HepG2 (cell line): ENCODE measurements around the gene ALB. TPM values are rescaled to one million over a fixed set of nuclear protein-coding genes. Genes with fewer than 3 reads are reported as not detected.

Experiments used
- ARID2 ChIP-seq: sonication (generic); formaldehyde crosslinking; IDR thresholded peaks from 2 replicates; pipeline ENCODE4 v1.8.1; 2022; ENCODE audit warnings: mild to moderate bottlenecking, missing genetic modification reagents, borderline replicate concordance
- ELF4 ChIP-seq: sonication (generic); formaldehyde crosslinking; IDR thresholded peaks from 2 replicates; pipeline ENCODE4 v1.5.0; 2020; ENCODE audit warnings: missing genetic modification reagents, mild to moderate bottlenecking, moderate library complexity, borderline replicate concordance
- HNF4A ChIP-seq: sonication (generic); formaldehyde crosslinking; IDR thresholded peaks from 2 replicates; pipeline ENCODE4 v1.4.0; 2020; ENCODE audit warnings: missing genetic modification reagents
- KDM1A ChIP-seq: IDR thresholded peaks from 2 replicates; pipeline ENCODE4 v1.6.1; 2016; ENCODE audit warnings: missing compliant biosample characterization
- MLLT10 ChIP-seq: sonication (generic); formaldehyde crosslinking; IDR thresholded peaks from 2 replicates; pipeline ENCODE4 v1.4.0; 2020; ENCODE audit warnings: missing genetic modification reagents
- NFIB ChIP-seq: sonication (generic); formaldehyde crosslinking; IDR thresholded peaks from 2 replicates; pipeline ENCODE4 v1.9.0; 2021; ENCODE audit warnings: missing genetic modification reagents, mild to moderate bottlenecking, borderline replicate concordance
- PAF1 ChIP-seq: IDR thresholded peaks from 2 replicates; pipeline ENCODE4 v1.6.1; 2016; ENCODE audit warnings: missing genetic modification reagents, missing compliant biosample characterization
- PITX1 ChIP-seq: sonication (generic); formaldehyde crosslinking; IDR thresholded peaks from 2 replicates; pipeline ENCODE4 v1.5.1; 2020; ENCODE audit warnings: mild to moderate bottlenecking, missing genetic modification reagents
- PPARG ChIP-seq: conservative IDR thresholded peaks from 2 replicates; pipeline ENCODE4 v1.6.1; 2016; ENCODE audit warnings: missing biosample characterization, missing genetic modification reagents
- SRSF1 ChIP-seq: fragments of 200-400 bp; formaldehyde crosslinking; optimal IDR thresholded peaks from 2 replicates; pipeline ENCODE3; 2017; ENCODE audit warnings: mild to moderate bottlenecking, low read depth, low read length, moderate library complexity
- SUZ12 ChIP-seq: fragments of 150-350 bp; IDR thresholded peaks from 2 replicates; pipeline ENCODE4 v1.6.1; 2014; ENCODE audit warnings: low read depth, low read length
- ZFP1 ChIP-seq: IDR thresholded peaks from 2 replicates; pipeline ENCODE4 v1.6.1; 2016
- ZNF234 ChIP-seq: sonication (generic); formaldehyde crosslinking; conservative IDR thresholded peaks from 2 replicates; pipeline ENCODE4 v1.5.1; 2020; ENCODE audit warnings: mild to moderate bottlenecking, missing genetic modification reagents
- ZNF337 ChIP-seq: sonication (generic); formaldehyde crosslinking; IDR thresholded peaks from 2 replicates; pipeline ENCODE4 v1.5.1; 2020; ENCODE audit warnings: missing genetic modification reagents, low read depth, mild to moderate bottlenecking, borderline replicate concordance
- ZNF33A ChIP-seq: sonication (generic); formaldehyde crosslinking; IDR thresholded peaks from 2 replicates; pipeline ENCODE4 v1.5.1; 2020; ENCODE audit warnings: missing genetic modification reagents, mild to moderate bottlenecking, moderate library complexity, borderline replicate concordance
- ZNF547 ChIP-seq: sonication (generic); formaldehyde crosslinking; IDR thresholded peaks from 2 replicates; pipeline ENCODE4 v1.5.1; 2020; ENCODE audit warnings: mild to moderate bottlenecking, missing genetic modification reagents
- ZNF614 ChIP-seq: IDR thresholded peaks from 2 replicates; pipeline ENCODE4 v1.6.1; 2018; ENCODE audit warnings: missing biosample characterization, missing genetic modification reagents, inconsistent platforms, borderline replicate concordance
- ZNF75D ChIP-seq: sonication (generic); formaldehyde crosslinking; IDR thresholded peaks from 2 replicates; pipeline ENCODE4 v1.8.1; 2023; ENCODE audit warnings: missing genetic modification reagents, mild to moderate bottlenecking, borderline replicate concordance
- polyA plus RNA-seq, 8 experiments: library from polyadenylated mRNA; depleted of rRNA in 3 of 8; stranded (reverse) in 7 of 8; unstranded in 1 of 8; fragments of >200 nt; fragmentation: Illumina TruSeq in 4 of 8; extraction: Trizol in 4 of 8; gene quantifications; 2 replicates each; pipeline versions ENCODE4 v1.2.1 to v1.2.3, GENCODE V29; 2011 to 2016; ENCODE audit warnings: low read depth in 4 of 8, missing spikeins in 1 of 8, mixed read lengths in 1 of 8; ENCODE audit not compliant: insufficient read depth in 1 of 8
- total RNA-seq, 5 experiments: library from RNA; depleted of rRNA; stranded (reverse); fragments of >200 nt; fragmentation: Illumina TruSeq; extraction: Trizol; gene quantifications; 2 replicates each; pipeline ENCODE4 v1.2.3, GENCODE V29; 2016; ENCODE audit warnings: low read depth in 1 of 5
- TF ChIP-seq, protein P1 (sequence below): sonication (generic); formaldehyde crosslinking; IDR thresholded peaks from 2 replicates; pipeline ENCODE4 v1.8.0; 2022; ENCODE audit warnings: mild to moderate bottlenecking, missing genetic modification reagents, borderline replicate concordance
- TF ChIP-seq, protein P2 (sequence below): IDR thresholded peaks from 2 replicates; pipeline ENCODE4 v1.6.1; 2012; ENCODE audit warnings: low read length, improper control_type of control experiment
- TF ChIP-seq, protein P3 (sequence below): sonication (generic); formaldehyde crosslinking; IDR thresholded peaks from 2 replicates; pipeline ENCODE4 v1.8.1; 2023; ENCODE audit warnings: mild to moderate bottlenecking, missing genetic modification reagents, borderline replicate concordance
- TF ChIP-seq, protein P4 (sequence below): sonication (generic); formaldehyde crosslinking; conservative IDR thresholded peaks from 2 replicates; pipeline ENCODE4 v1.4.0; 2020; ENCODE audit warnings: mild to moderate bottlenecking, missing genetic modification reagents, moderate library complexity

Gene ALB
- total and polyA plus RNA-seq, 2 of the 13 experiments (the other 11 are each of a cell fraction or from before 2014, with no cell fraction given) = 22,259 to 22,625 TPM

DNA sequence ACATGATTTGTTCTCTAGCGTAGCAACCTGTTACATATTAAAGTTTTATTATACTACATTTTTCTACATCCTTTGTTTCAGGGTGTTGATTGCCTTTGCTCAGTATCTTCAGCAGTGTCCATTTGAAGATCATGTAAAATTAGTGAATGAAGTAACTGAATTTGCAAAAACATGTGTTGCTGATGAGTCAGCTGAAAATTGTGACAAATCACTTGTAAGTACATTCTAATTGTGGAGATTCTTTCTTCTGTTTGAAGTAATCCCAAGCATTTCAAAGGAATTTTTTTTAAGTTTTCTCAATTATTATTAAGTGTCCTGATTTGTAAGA is 2.4 kb downstream of the ALB start (continued):
- TF ChIP-seq ARID2 (no peak), ZNF33A (CRISPR knock-in tag) (no peak), ZNF75D (CRISPR knock-in tag) (no peak), MLLT10 (CRISPR knock-in tag) (peak; percentile 27; the same call in 1 of the 2 replicates), NFIB (CRISPR knock-in tag) (no peak), PITX1 (CRISPR knock-in tag) (no peak), PAF1 (CRISPR knock-in tag) (peak; percentile 99), SUZ12 (no peak), ZNF547 (CRISPR knock-in tag) (no peak), ZNF614 (CRISPR knock-in tag) (no peak), HNF4A (CRISPR knock-in tag) (no peak), ZNF234 (CRISPR knock-in tag) (no peak), KDM1A (no peak), SRSF1 (no peak), ZNF337 (CRISPR knock-in tag) (no peak), ELF4 (CRISPR knock-in tag) (no peak), PPARG (CRISPR knock-in tag) (no peak), ZFP1 (no peak)
- TF ChIP-seq, protein P1, sequence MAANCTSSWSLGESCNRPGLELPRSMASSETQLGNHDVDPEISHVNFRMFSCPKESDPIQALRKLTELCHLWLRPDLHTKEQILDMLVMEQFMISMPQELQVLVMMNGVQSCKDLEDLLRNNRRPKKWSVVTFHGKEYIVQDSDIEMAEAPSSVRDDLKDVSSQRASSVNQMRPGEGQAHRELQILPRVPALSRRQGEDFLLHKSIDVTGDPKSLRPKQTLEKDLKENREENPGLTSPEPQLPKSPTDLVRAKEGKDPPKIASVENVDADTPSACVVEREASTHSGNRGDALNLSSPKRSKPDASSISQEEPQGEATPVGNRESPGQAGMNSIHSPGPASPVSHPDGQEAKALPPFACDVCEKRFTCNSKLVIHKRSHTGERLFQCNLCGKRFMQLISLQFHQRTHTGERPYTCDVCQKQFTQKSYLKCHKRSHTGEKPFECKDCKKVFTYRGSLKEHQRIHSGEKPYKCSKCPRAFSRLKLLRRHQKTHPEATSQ = no peak
- TF ChIP-seq, protein P2, sequence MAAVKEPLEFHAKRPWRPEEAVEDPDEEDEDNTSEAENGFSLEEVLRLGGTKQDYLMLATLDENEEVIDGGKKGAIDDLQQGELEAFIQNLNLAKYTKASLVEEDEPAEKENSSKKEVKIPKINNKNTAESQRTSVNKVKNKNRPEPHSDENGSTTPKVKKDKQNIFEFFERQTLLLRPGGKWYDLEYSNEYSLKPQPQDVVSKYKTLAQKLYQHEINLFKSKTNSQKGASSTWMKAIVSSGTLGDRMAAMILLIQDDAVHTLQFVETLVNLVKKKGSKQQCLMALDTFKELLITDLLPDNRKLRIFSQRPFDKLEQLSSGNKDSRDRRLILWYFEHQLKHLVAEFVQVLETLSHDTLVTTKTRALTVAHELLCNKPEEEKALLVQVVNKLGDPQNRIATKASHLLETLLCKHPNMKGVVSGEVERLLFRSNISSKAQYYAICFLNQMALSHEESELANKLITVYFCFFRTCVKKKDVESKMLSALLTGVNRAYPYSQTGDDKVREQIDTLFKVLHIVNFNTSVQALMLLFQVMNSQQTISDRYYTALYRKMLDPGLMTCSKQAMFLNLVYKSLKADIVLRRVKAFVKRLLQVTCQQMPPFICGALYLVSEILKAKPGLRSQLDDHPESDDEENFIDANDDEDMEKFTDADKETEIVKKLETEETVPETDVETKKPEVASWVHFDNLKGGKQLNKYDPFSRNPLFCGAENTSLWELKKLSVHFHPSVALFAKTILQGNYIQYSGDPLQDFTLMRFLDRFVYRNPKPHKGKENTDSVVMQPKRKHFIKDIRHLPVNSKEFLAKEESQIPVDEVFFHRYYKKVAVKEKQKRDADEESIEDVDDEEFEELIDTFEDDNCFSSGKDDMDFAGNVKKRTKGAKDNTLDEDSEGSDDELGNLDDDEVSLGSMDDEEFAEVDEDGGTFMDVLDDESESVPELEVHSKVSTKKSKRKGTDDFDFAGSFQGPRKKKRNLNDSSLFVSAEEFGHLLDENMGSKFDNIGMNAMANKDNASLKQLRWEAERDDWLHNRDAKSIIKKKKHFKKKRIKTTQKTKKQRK = no peak
- TF ChIP-seq, protein P3, sequence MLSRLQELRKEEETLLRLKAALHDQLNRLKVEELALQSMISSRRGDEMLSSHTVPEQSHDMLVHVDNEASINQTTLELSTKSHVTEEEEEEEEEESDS (CRISPR knock-in tag) = no peak
- TF ChIP-seq, protein P4, sequence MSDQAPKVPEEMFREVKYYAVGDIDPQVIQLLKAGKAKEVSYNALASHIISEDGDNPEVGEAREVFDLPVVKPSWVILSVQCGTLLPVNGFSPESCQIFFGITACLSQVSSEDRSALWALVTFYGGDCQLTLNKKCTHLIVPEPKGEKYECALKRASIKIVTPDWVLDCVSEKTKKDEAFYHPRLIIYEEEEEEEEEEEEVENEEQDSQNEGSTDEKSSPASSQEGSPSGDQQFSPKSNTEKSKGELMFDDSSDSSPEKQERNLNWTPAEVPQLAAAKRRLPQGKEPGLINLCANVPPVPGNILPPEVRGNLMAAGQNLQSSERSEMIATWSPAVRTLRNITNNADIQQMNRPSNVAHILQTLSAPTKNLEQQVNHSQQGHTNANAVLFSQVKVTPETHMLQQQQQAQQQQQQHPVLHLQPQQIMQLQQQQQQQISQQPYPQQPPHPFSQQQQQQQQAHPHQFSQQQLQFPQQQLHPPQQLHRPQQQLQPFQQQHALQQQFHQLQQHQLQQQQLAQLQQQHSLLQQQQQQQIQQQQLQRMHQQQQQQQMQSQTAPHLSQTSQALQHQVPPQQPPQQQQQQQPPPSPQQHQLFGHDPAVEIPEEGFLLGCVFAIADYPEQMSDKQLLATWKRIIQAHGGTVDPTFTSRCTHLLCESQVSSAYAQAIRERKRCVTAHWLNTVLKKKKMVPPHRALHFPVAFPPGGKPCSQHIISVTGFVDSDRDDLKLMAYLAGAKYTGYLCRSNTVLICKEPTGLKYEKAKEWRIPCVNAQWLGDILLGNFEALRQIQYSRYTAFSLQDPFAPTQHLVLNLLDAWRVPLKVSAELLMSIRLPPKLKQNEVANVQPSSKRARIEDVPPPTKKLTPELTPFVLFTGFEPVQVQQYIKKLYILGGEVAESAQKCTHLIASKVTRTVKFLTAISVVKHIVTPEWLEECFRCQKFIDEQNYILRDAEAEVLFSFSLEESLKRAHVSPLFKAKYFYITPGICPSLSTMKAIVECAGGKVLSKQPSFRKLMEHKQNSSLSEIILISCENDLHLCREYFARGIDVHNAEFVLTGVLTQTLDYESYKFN (CRISPR knock-in tag) = no peak
